WTC11 (cell line): ENCODE results near the gene ATG16L1. TPM values are rescaled to one million over a fixed set of nuclear protein-coding genes. Genes with fewer than 3 reads are reported as not detected.

Source experiments
- ATAC-seq: fragments of 200-7000 bp; cut with Tn5 transposase; 2 replicates; pipeline ENCODE4 v1.10.0; 2021; ENCODE audit warnings: mild to moderate bottlenecking, moderate library complexity
- CTCF ChIA-PET: fragments of 300-600 bp; sonication (Branson Sonifier 250); formaldehyde crosslinking; loops from one replicate; lab custom pipeline; 2021; ENCODE audit warnings: antibody characterized with exemption; lab: Charles Lee
- POLR2A ChIA-PET: fragments of 350-600 bp; sonication (Branson Sonifier 250); formaldehyde crosslinking; loops from one replicate; lab custom pipeline; 2021; ENCODE audit warnings: antibody characterized with exemption; lab: Charles Lee
- DNase-seq: peaks from one replicate; pipeline ENCODE4 v3.0.0; 2021; ENCODE audit warnings: low spot score
- H3K27ac Mint-ChIP-seq: 2 replicates; pipeline ENCODE4 v1.8.0; 2021; ENCODE audit warnings: mixed read lengths
- H3K27me3 Mint-ChIP-seq: 2 replicates; pipeline ENCODE4 v1.8.0; 2021; ENCODE audit warnings: low read depth, mild to moderate bottlenecking, moderate library complexity, mixed read lengths
- H3K36me3 Mint-ChIP-seq: 2 replicates; pipeline ENCODE4 v1.8.0; 2021; ENCODE audit warnings: mixed read lengths
- H3K4me1 Mint-ChIP-seq: 2 replicates; pipeline ENCODE4 v1.8.0; 2022; ENCODE audit warnings: mixed read lengths
- H3K4me3 Mint-ChIP-seq: 2 replicates; pipeline ENCODE4 v1.8.0; 2021; ENCODE audit warnings: mild to moderate bottlenecking, moderate library complexity, mixed read lengths
- H3K9me3 Mint-ChIP-seq: 2 replicates; pipeline ENCODE4 v1.8.0; 2021; ENCODE audit warnings: mixed read lengths
- ATF1 ChIP-seq: sonication (generic); formaldehyde crosslinking; IDR thresholded peaks from 2 replicates; pipeline ENCODE4 v1.8.1; 2023; ENCODE audit warnings: mild to moderate bottlenecking, moderate library complexity, missing genetic modification reagents
- ATF3 ChIP-seq: sonication (generic); formaldehyde crosslinking; conservative IDR thresholded peaks from 2 replicates; pipeline ENCODE4 v1.8.1; 2022; ENCODE audit warnings: mild to moderate bottlenecking, missing genetic modification reagents
- CTCF ChIP-seq: fragments of 200-600 bp; IDR thresholded peaks from 2 replicates; pipeline ENCODE4 v1.8.0; 2022; ENCODE audit warnings: antibody characterized with exemption
- E2F4 ChIP-seq: sonication (generic); formaldehyde crosslinking; IDR thresholded peaks from 2 replicates; pipeline ENCODE4 v1.8.1; 2022; ENCODE audit warnings: low read depth, mild to moderate bottlenecking, moderate library complexity, missing genetic modification reagents, borderline replicate concordance
- EMX1 ChIP-seq: fragments of 250-450 bp; sonication (Bioruptor Pico); IDR thresholded peaks from 2 replicates; pipeline ENCODE4 v1.8.0; 2021; ENCODE audit warnings: mild to moderate bottlenecking
- FOXK1 ChIP-seq: sonication (generic); formaldehyde crosslinking; IDR thresholded peaks from 2 replicates; pipeline ENCODE4 v1.8.0; 2022; ENCODE audit warnings: mild to moderate bottlenecking, moderate library complexity, missing genetic modification reagents
- JAZF1 ChIP-seq: fragments of 250-450 bp; sonication (Bioruptor Pico); IDR thresholded peaks from 2 replicates; pipeline ENCODE4 v1.9.0; 2021; ENCODE audit warnings: moderate library complexity, mild to moderate bottlenecking, inconsistent platforms
- NFATC4 ChIP-seq: fragments of 250-450 bp; sonication (Bioruptor Pico); IDR thresholded peaks from 2 replicates; pipeline ENCODE4 v1.9.0; 2021; ENCODE audit warnings: mild to moderate bottlenecking
- NFE2L1 ChIP-seq: sonication (generic); formaldehyde crosslinking; IDR thresholded peaks from 2 replicates; pipeline ENCODE4 v1.8.1; 2023; ENCODE audit warnings: missing genetic modification reagents
- NR3C1 ChIP-seq: sonication (generic); formaldehyde crosslinking; conservative IDR thresholded peaks from 2 replicates; pipeline ENCODE4 v1.8.1; 2023; ENCODE audit warnings: low read depth, mild to moderate bottlenecking, missing genetic modification reagents
- PRDM15 ChIP-seq: sonication (generic); formaldehyde crosslinking; IDR thresholded peaks from 2 replicates; pipeline ENCODE4 v1.8.0; 2022; ENCODE audit warnings: missing genetic modification reagents
- SP1 ChIP-seq: sonication (generic); formaldehyde crosslinking; conservative IDR thresholded peaks from 2 replicates; pipeline ENCODE4 v1.8.1; 2022; ENCODE audit warnings: missing genetic modification reagents
- TCF7 ChIP-seq: sonication (generic); formaldehyde crosslinking; IDR thresholded peaks from 2 replicates; pipeline ENCODE4 v1.8.0; 2022; ENCODE audit warnings: mild to moderate bottlenecking, low read depth, missing genetic modification reagents, moderate library complexity
- TEAD4 ChIP-seq: sonication (generic); formaldehyde crosslinking; IDR thresholded peaks from 2 replicates; pipeline ENCODE4 v1.8.0; 2022; ENCODE audit warnings: mild to moderate bottlenecking, missing genetic modification reagents
- ZMAT4 ChIP-seq: fragments of 250-450 bp; sonication (Bioruptor Pico); IDR thresholded peaks from 2 replicates; pipeline ENCODE4 v1.9.0; 2021; ENCODE audit warnings: mild to moderate bottlenecking
- ZNF219 ChIP-seq: sonication (generic); formaldehyde crosslinking; IDR thresholded peaks from 2 replicates; pipeline ENCODE4 v1.8.0; 2023; ENCODE audit warnings: missing genetic modification reagents, mild to moderate bottlenecking, borderline replicate concordance
- ZNF396 ChIP-seq: fragments of 250-450 bp; sonication (Bioruptor Pico); IDR thresholded peaks from 2 replicates; pipeline ENCODE4 v1.8.0; 2021; ENCODE audit warnings: mild to moderate bottlenecking, moderate library complexity, borderline replicate concordance
- ZNF416 ChIP-seq: fragments of 250-450 bp; sonication (Bioruptor Pico); IDR thresholded peaks from 2 replicates; pipeline ENCODE4 v1.9.0; 2021; ENCODE audit warnings: mild to moderate bottlenecking, inconsistent platforms
- ZNF423 ChIP-seq: fragments of 250-450 bp; sonication (Bioruptor Pico); IDR thresholded peaks from 2 replicates; pipeline ENCODE4 v2.1.2; 2022; ENCODE audit warnings: mild to moderate bottlenecking, moderate library complexity
- total RNA-seq: library from RNA; stranded (reverse); gene quantifications from 3 replicates; pipeline ENCODE4 v1.2.3, GENCODE V29; 2021

The ATG16L1 gene
- total RNA-seq, 1 experiment from 2014 or later, result 31.8 TPM

GRCh38 chr2:233267516-233268245, 16.2 kb downstream of the ATG16L1 start:
- peaks cover 86% of the 10 kb centered on the region for H3K36me3 Mint-ChIP-seq
- DNase-seq (no peak), ATAC-seq (no peak)
- ChIA-PET CTCF (interaction anchor here (1.1 kb wide), 1 partner anchor 139 kb away, joined by 3 read pairs; no protein-coding TSS in a partner anchor), POLR2A (no interaction called here)
- no peak overlapping the region for H3K4me3 Mint-ChIP-seq
- TF ChIP-seq ZNF219 (CRISPR knock-in tag), result no peak
- TF ChIP-seq NFATC4, result no peak
- no peak for TF ChIP-seq FOXK1 (CRISPR knock-in tag)
- no peak for TF ChIP-seq E2F4 (CRISPR knock-in tag)
- no peak for TF ChIP-seq ZMAT4 (CRISPR knock-in tag)
- TF ChIP-seq TCF7 (CRISPR knock-in tag), result no peak
- no peak for TF ChIP-seq TEAD4 (CRISPR knock-in tag)
- TF ChIP-seq SP1, result no peak
- TF ChIP-seq JAZF1 (CRISPR knock-in tag), result no peak
- TF ChIP-seq CTCF, result no peak
- TF ChIP-seq ATF1, result no peak
- no peak for TF ChIP-seq ZNF423 (CRISPR knock-in tag)
- TF ChIP-seq ATF3 (CRISPR knock-in tag), result no peak
- no peaks in the 10 kb centered on the region for H3K4me1 Mint-ChIP-seq
- H3K27me3 Mint-ChIP-seq, result no peaks in the 10 kb centered on the region
- no peaks in the 10 kb centered on the region for H3K9me3 Mint-ChIP-seq
- H3K27ac Mint-ChIP-seq, result no peak overlapping the region; the same call in 1 of the 2 replicates

- ATAC-seq, result no peak
- no peaks in the 10 kb centered on the region for H3K27me3 Mint-ChIP-seq
- ChIA-PET CTCF (no interaction called here), POLR2A (no interaction called here)
- no peak overlapping the region for H3K4me3 Mint-ChIP-seq
- TF ChIP-seq NFE2L1 (CRISPR knock-in tag) (no peak), ZNF416 (CRISPR knock-in tag) (no peak), EMX1 (no peak), NR3C1 (CRISPR knock-in tag) (no peak), PRDM15 (no peak), ZMAT4 (CRISPR knock-in tag) (no peak), ZNF396 (CRISPR knock-in tag) (no peak)
- H3K36me3 Mint-ChIP-seq, result peaks cover 90% of the 10 kb centered on the region
- H3K9me3 Mint-ChIP-seq, result no peaks in the 10 kb centered on the region
- H3K4me1 Mint-ChIP-seq, result no peaks in the 10 kb centered on the region
- no peak for DNase-seq
- H3K27ac Mint-ChIP-seq, result no peak overlapping the region
Observed at GRCh38 chr2:233270366-233270765, 18.9 kb downstream of the ATG16L1 start.
